HepG2 (cell line): ENCODE results near the gene RPAP2. TPM values are rescaled to one million over a fixed set of nuclear protein-coding genes. Genes with fewer than 3 reads are reported as not detected.

Experiments
- CCDC6 ChIP-seq: sonication (generic); formaldehyde crosslinking; IDR thresholded peaks from 2 replicates; pipeline ENCODE4 v1.8.1; 2022; ENCODE audit warnings: mild to moderate bottlenecking, missing genetic modification reagents, moderate library complexity
- CREM ChIP-seq, 2 experiments: sonication (generic) in 1 of 2; formaldehyde crosslinking in 1 of 2; IDR thresholded peaks; 2 replicates each; pipeline versions ENCODE4 v1.4.0 to v1.6.1; 2016 to 2020; ENCODE audit warnings: antibody characterized with exemption in 1 of 2, mild to moderate bottlenecking in 1 of 2, missing genetic modification reagents in 1 of 2
- GTF2F1 ChIP-seq: fragments of 150-350 bp; IDR thresholded peaks from 2 replicates; pipeline ENCODE4 v1.6.1; 2014; ENCODE audit warnings: low read length
- GTF3A ChIP-seq: sonication (generic); formaldehyde crosslinking; conservative IDR thresholded peaks from 2 replicates; pipeline ENCODE4 v1.4.0; 2020; ENCODE audit warnings: mild to moderate bottlenecking, missing genetic modification reagents
- HHEX ChIP-seq: IDR thresholded peaks from 2 replicates; pipeline ENCODE4 v1.6.1; 2016; ENCODE audit warnings: control low read depth
- HNRNPL ChIP-seq: fragments of 200-400 bp; formaldehyde crosslinking; IDR thresholded peaks from 2 replicates; pipeline ENCODE4 v1.6.1; 2017; ENCODE audit warnings: mild to moderate bottlenecking, low read depth, low read length
- KLF15 ChIP-seq: sonication (generic); formaldehyde crosslinking; IDR thresholded peaks from 2 replicates; pipeline ENCODE4 v1.8.1; 2023; ENCODE audit warnings: borderline replicate concordance, mild to moderate bottlenecking, inconsistent platforms, missing genetic modification reagents, mixed read lengths
- KLF16 ChIP-seq, 2 experiments: sonication (generic) in 1 of 2; formaldehyde crosslinking in 1 of 2; IDR thresholded peaks; 2 replicates each; pipeline versions ENCODE4 v1.6.1 to v1.8.0; 2016 to 2023; ENCODE audit warnings: missing genetic modification reagents in 2 of 2, missing compliant biosample characterization in 1 of 2
- NR1H2 ChIP-seq: sonication (generic); formaldehyde crosslinking; IDR thresholded peaks from 2 replicates; pipeline ENCODE4 v1.8.1; 2022; ENCODE audit warnings: low read depth, missing genetic modification reagents, borderline replicate concordance
- PHF21A ChIP-seq: sonication (generic); formaldehyde crosslinking; IDR thresholded peaks from 2 replicates; pipeline ENCODE4 v1.5.0; 2020; ENCODE audit warnings: mild to moderate bottlenecking, missing genetic modification reagents
- RBM39 ChIP-seq: fragments of 200-400 bp; formaldehyde crosslinking; IDR thresholded peaks from one replicate; pipeline ENCODE4 v1.6.1; 2018; ENCODE audit warnings: antibody characterized with exemption, mild to moderate bottlenecking, low read depth, low read length; ENCODE audit not compliant: poor library complexity, severe bottlenecking
- SPEN ChIP-seq: sonication (generic); formaldehyde crosslinking; IDR thresholded peaks from 2 replicates; pipeline ENCODE4 v1.5.1; 2020; ENCODE audit warnings: low read depth, mild to moderate bottlenecking, missing genetic modification reagents
- TBX2 ChIP-seq: sonication (generic); formaldehyde crosslinking; IDR thresholded peaks from 2 replicates; pipeline ENCODE4 v1.5.0; 2020; ENCODE audit warnings: missing genetic modification reagents, mild to moderate bottlenecking, borderline replicate concordance
- ZSCAN12 ChIP-seq: sonication (generic); formaldehyde crosslinking; IDR thresholded peaks from 2 replicates; pipeline ENCODE4 v1.9.0; 2021; ENCODE audit warnings: mild to moderate bottlenecking, missing genetic modification reagents
- polyA plus RNA-seq, 8 experiments: library from polyadenylated mRNA; depleted of rRNA in 3 of 8; stranded (reverse) in 7 of 8; unstranded in 1 of 8; fragments of >200 nt; fragmentation: Illumina TruSeq in 4 of 8; extraction: Trizol in 4 of 8; gene quantifications; 2 replicates each; pipeline versions ENCODE4 v1.2.1 to v1.2.3, GENCODE V29; 2011 to 2016; ENCODE audit warnings: low read depth in 4 of 8, missing spikeins in 1 of 8, mixed read lengths in 1 of 8; ENCODE audit not compliant: insufficient read depth in 1 of 8
- total RNA-seq, 5 experiments: library from RNA; depleted of rRNA; stranded (reverse); fragments of >200 nt; fragmentation: Illumina TruSeq; extraction: Trizol; gene quantifications; 2 replicates each; pipeline ENCODE4 v1.2.3, GENCODE V29; 2016; ENCODE audit warnings: low read depth in 1 of 5
- TF ChIP-seq, protein P1 (sequence below): sonication (generic); formaldehyde crosslinking; IDR thresholded peaks from 2 replicates; pipeline ENCODE4 v1.8.1; 2023; ENCODE audit warnings: mild to moderate bottlenecking, missing genetic modification reagents
- TF ChIP-seq, protein P2 (sequence below): sonication (generic); formaldehyde crosslinking; IDR thresholded peaks from 2 replicates; pipeline ENCODE4 v1.5.1; 2020; ENCODE audit warnings: missing genetic modification reagents, mild to moderate bottlenecking, borderline replicate concordance

The RPAP2 gene
- total and polyA plus RNA-seq, 2 of the 13 experiments (the other 11 are each of a cell fraction or from before 2014, with no cell fraction given), result 10.0 to 34.8 TPM

DNA sequence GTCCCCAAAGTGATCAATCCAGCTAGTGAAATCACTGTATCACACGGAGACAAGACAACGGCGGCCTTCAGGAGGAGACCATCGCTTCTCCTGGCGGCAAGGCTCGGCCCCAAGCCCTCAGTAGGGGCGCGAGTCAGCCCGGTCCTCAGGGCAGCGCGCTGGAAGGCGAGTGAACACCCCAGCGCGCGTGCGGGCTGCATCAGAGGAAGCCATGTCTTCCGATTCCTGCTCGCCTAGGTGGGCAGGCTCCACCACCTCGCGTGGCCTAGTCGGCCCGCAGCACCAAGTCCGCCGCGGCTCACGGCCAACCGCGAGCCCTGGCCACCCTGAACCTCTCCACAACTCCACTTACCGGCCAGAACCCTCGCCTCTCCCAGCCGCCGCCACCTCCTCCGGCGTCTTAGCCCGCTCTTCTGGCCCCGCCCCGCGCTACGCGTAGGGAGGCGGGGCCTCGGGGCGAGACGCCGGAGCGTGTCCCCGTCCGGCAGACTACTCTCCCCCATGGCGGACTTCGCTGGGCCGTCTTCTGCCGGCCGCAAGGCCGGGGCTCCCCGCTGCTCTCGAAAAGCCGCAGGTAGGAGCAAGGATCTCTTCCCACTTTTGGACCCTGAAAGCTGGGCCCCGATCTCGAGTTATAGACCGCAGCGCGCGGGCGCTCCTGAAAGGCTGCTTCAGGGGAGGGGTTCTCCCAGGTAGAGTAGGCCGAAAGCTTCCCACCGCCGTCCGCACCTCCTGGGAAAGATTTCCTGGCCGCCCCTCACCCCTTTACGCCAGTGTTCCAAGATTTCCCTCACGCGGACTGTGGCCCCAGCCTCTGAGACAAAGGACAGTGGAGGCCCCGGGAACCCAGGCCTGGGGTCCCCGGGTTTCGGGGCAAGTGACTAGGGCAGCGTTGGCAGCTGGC lies at the start of gene RPAP2, which contains the start of gene GLMN (continued):
- no peak for TF ChIP-seq ZSCAN12 (CRISPR knock-in tag)
- TF ChIP-seq RBM39, result peak; percentile 92
- TF ChIP-seq CREM (IDR thresholded peaks at IDR 0.05), result no peak
- TF ChIP-seq CREM (CRISPR knock-in tag; IDR thresholded peaks at IDR 0.05), result no peak
- TF ChIP-seq CCDC6 (CRISPR knock-in tag), result 0 out of 2 replicates have a peak, but pooled peaks have one; percentile 72
- 0 out of 2 replicates have a peak, but pooled peaks have one; percentile 46 for TF ChIP-seq GTF3A (CRISPR knock-in tag)
- 0 out of 2 replicates have a peak, but pooled peaks have one; percentile 21 for TF ChIP-seq KLF15
- peak in 1 of 2 experiments; percentile 71; a peak in 2 of 4 replicates for TF ChIP-seq KLF16 (CRISPR knock-in tag; IDR thresholded peaks at IDR 0.05)
- 0 out of 2 replicates have a peak, but pooled peaks have one; percentile 36 for TF ChIP-seq NR1H2 (CRISPR knock-in tag)
- peak; percentile 81 for TF ChIP-seq SPEN (CRISPR knock-in tag)
- no peak for TF ChIP-seq PHF21A (CRISPR knock-in tag)
- peak; percentile 77 for TF ChIP-seq HNRNPL
- TF ChIP-seq, protein P1, sequence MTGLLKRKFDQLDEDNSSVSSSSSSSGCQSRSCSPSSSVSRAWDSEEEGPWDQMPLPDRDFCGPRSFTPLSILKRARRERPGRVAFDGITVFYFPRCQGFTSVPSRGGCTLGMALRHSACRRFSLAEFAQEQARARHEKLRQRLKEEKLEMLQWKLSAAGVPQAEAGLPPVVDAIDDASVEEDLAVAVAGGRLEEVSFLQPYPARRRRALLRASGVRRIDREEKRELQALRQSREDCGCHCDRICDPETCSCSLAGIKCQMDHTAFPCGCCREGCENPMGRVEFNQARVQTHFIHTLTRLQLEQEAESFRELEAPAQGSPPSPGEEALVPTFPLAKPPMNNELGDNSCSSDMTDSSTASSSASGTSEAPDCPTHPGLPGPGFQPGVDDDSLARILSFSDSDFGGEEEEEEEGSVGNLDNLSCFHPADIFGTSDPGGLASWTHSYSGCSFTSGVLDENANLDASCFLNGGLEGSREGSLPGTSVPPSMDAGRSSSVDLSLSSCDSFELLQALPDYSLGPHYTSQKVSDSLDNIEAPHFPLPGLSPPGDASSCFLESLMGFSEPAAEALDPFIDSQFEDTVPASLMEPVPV, result peak; percentile 31; the same call in 1 of the 2 replicates
- TF ChIP-seq GTF2F1, result no peak
- TF ChIP-seq, protein P2, sequence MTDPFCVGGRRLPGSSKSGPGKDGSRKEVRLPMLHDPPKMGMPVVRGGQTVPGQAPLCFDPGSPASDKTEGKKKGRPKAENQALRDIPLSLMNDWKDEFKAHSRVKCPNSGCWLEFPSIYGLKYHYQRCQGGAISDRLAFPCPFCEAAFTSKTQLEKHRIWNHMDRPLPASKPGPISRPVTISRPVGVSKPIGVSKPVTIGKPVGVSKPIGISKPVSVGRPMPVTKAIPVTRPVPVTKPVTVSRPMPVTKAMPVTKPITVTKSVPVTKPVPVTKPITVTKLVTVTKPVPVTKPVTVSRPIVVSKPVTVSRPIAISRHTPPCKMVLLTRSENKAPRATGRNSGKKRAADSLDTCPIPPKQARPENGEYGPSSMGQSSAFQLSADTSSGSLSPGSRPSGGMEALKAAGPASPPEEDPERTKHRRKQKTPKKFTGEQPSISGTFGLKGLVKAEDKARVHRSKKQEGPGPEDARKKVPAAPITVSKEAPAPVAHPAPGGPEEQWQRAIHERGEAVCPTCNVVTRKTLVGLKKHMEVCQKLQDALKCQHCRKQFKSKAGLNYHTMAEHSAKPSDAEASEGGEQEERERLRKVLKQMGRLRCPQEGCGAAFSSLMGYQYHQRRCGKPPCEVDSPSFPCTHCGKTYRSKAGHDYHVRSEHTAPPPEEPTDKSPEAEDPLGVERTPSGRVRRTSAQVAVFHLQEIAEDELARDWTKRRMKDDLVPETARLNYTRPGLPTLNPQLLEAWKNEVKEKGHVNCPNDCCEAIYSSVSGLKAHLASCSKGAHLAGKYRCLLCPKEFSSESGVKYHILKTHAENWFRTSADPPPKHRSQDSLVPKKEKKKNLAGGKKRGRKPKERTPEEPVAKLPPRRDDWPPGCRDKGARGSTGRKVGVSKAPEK, result no peak
- TF ChIP-seq TBX2, result peak; percentile 70; the same call in 1 of the 2 replicates
- no peak for TF ChIP-seq HHEX
